Activated gamma-delta T cell (primary cell): Measurements from ENCODE around the gene TTYH3.
A peak's percentile ranks its signal among the peaks of the same experiment; 100 is the strongest.
"Not testable (repeated sequence)": the region's sequence is repeated elsewhere in the genome, so short reads cannot be mapped to it uniquely, and the experiment has no call there.

Experiments
- DNase-seq: peaks from one replicate; lab custom pipeline; 2025; lab: John Stamatoyannopoulos, UW

The TTYH3 gene

GRCh38 chr7:2665359-2665791 lies 33.6 kb downstream of the TTYH3 start:
- DNase-seq = no peak

GRCh38 chr7:2666155-2666554 lies 34.4 kb downstream of the TTYH3 start:
- no peak for DNase-seq

GRCh38 chr7:2666588-2667250 lies 34.9 kb downstream of the TTYH3 start:
- no peak for DNase-seq

- DNase-seq = no peak
Measured at GRCh38 chr7:2667843-2668242, 36.1 kb downstream of the TTYH3 start.

- no peak for DNase-seq
Measured at GRCh38 chr7:2668401-2668800, 36.6 kb downstream of the TTYH3 start.

- no peak for DNase-seq
Measured at GRCh38 chr7:2670171-2670570, 38.4 kb downstream of the TTYH3 start.

GRCh38 chr7:2670720-2671391 lies 39.1 kb downstream of the TTYH3 start:
- peak; percentile 39 for DNase-seq

- DNase-seq = not testable (repeated sequence)
Measured at GRCh38 chr7:2673214-2673613, 41.4 kb downstream of the TTYH3 start.

GRCh38 chr7:2673934-2674333 lies 42.1 kb downstream of the TTYH3 start:
- no peak for DNase-seq

- no peak for DNase-seq
Measured at GRCh38 chr7:2675256-2675764, 43.5 kb downstream of the TTYH3 start.

- DNase-seq = not testable (repeated sequence)
Measured at GRCh38 chr7:2676576-2676975, 44.8 kb downstream of the TTYH3 start.

- DNase-seq = not testable (repeated sequence)
Measured at GRCh38 chr7:2678454-2678853, 46.7 kb downstream of the TTYH3 start.

- not testable (repeated sequence) for DNase-seq
Measured at GRCh38 chr7:2679135-2680127, 47.6 kb downstream of the TTYH3 start.

- DNase-seq = no peak
Measured at GRCh38 chr7:2680256-2680655, 48.5 kb downstream of the TTYH3 start.

GRCh38 chr7:2680792-2681490 lies 49.2 kb downstream of the TTYH3 start:
- DNase-seq = no peak

GRCh38 chr7:2681929-2682799 lies 50.4 kb downstream of the TTYH3 start:
- no peak for DNase-seq

- no peak for DNase-seq
Measured at GRCh38 chr7:2684501-2684900, 52.7 kb downstream of the TTYH3 start.

- no peak for DNase-seq
Measured at GRCh38 chr7:2686101-2686500, 54.3 kb downstream of the TTYH3 start.

GRCh38 chr7:2687338-2687869 lies 55.6 kb downstream of the TTYH3 start:
- DNase-seq = no peak

- DNase-seq = no peak
Measured at GRCh38 chr7:2687881-2688318, 56.1 kb downstream of the TTYH3 start, which contains the start of gene AMZ1. Gene AMZ1, plus strand, starts transcription at chr7:2688202. Its CDS starts 12,250 bp downstream, at chr7:2700452.
